ENCODE data around the gene USP44.
"Not testable (repeated sequence)": the region's sequence is repeated elsewhere in the genome, so short reads cannot be mapped to it uniquely, and the experiment has no call there.

DNA sequence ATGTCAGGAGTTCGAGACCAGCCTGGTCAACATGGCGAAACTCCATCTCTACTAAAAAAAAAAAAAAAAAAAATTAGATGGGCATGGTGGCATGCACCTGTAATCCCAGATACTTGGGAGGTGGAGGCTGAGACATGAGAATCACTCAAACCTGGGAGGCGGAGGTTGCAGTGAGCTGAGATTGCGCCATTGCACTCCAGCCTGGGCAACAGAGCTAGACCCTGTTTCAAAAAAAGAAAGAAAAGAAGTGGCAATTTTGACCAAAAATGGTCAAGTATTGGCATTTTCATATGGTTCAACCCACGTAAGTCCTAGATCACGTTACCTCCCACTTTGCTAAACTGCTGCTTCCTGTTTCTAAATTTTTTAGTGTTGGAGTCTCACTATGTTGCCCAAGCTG lies 68.7 kb downstream of the USP44 start:
- TF ChIP-seq POLR2A (IDR thresholded peaks at IDR 0.05): not testable (repeated sequence)
- TF ChIP-seq, protein P1, sequence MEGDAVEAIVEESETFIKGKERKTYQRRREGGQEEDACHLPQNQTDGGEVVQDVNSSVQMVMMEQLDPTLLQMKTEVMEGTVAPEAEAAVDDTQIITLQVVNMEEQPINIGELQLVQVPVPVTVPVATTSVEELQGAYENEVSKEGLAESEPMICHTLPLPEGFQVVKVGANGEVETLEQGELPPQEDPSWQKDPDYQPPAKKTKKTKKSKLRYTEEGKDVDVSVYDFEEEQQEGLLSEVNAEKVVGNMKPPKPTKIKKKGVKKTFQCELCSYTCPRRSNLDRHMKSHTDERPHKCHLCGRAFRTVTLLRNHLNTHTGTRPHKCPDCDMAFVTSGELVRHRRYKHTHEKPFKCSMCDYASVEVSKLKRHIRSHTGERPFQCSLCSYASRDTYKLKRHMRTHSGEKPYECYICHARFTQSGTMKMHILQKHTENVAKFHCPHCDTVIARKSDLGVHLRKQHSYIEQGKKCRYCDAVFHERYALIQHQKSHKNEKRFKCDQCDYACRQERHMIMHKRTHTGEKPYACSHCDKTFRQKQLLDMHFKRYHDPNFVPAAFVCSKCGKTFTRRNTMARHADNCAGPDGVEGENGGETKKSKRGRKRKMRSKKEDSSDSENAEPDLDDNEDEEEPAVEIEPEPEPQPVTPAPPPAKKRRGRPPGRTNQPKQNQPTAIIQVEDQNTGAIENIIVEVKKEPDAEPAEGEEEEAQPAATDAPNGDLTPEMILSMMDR (IDR thresholded peaks at IDR 0.05): not testable (repeated sequence)

All from prostate gland (tissue), 2 donors.